ENCODE results near the gene AOPEP. TPM values are rescaled to one million over a fixed set of nuclear protein-coding genes. Genes with fewer than 3 reads are reported as not detected.
A peak's percentile ranks its signal among the peaks of the same experiment; 100 is the strongest.

Gene AOPEP
- total RNA-seq, 1 experiment from 2014 or later, result 15.0 TPM

- Histone ChIP-seq H2BK20ac (ENCODE audit: low read depth, low read length, poor library complexity, severe bottlenecking) (no peak overlapping the region), H3K4me1 (ENCODE audit: insufficient read depth, low read length) (no peaks in the 10 kb centered on the region; the same call in 1 of the 2 replicates), H4K8ac (replicated peaks; ENCODE audit: insufficient read length, low read depth, low read length) (no peak overlapping the region), H2BK120ac (ENCODE audit: low read depth, low read length, poor library complexity, severe bottlenecking) (no peak overlapping the region), H4K5ac (ENCODE audit: insufficient read length, low read depth, low read length) (no peak overlapping the region), H3K27ac (ENCODE audit: insufficient read length, low read depth, low read length) (no peak overlapping the region), H3K23ac (ENCODE audit: insufficient read length, low read depth, low read length) (no peak overlapping the region), H3K56ac (ENCODE audit: insufficient read length, low read depth, low read length) (no peak overlapping the region), H3K9me3 (ENCODE audit: control insufficient read depth, low read depth, low read length) (no peaks in the 10 kb centered on the region), H3K79me2 (ENCODE audit: insufficient read depth, low read length) (no peaks in the 10 kb centered on the region), H3K4ac (ENCODE audit: low read depth, low read length) (no peak overlapping the region), H2BK12ac (ENCODE audit: insufficient read length, low read depth, low read length) (no peak overlapping the region), H2BK15ac (ENCODE audit: low read depth, low read length) (no peak overlapping the region), H3K14ac (ENCODE audit: insufficient read depth, low read length) (no peak overlapping the region), H2AFZ (ENCODE audit: low read length) (no peak overlapping the region), H4K20me1 (ENCODE audit: control insufficient read depth, insufficient read depth, insufficient read length) (no peaks in the 10 kb centered on the region), H3K18ac (ENCODE audit: insufficient read length, low read depth, low read length) (no peak overlapping the region), H4K91ac (ENCODE audit: insufficient read length, low read depth, low read length) (no peak overlapping the region), H3K79me1 (ENCODE audit: insufficient read depth, low read depth, low read length, poor library complexity, severe bottlenecking) (no peaks in the 10 kb centered on the region), H3K23me2 (ENCODE audit: insufficient read length, low read depth, low read length, poor library complexity, severe bottlenecking) (no peaks in the 10 kb centered on the region), H3K9ac (ENCODE audit: extremely low read depth, insufficient read length, low read length) (no peak overlapping the region), H2AK5ac (ENCODE audit: insufficient read length, low read length) (no peak overlapping the region), H2BK5ac (ENCODE audit: insufficient read length, low read length) (no peak overlapping the region), H3K4me2 (ENCODE audit: insufficient read depth, insufficient read length, low read length) (no peak overlapping the region), H3K27me3 (ENCODE audit: insufficient read depth, low read length) (no peaks in the 10 kb centered on the region), H3T11ph (ENCODE audit: low read length) (no peak overlapping the region)
- DNase-seq, result no peak
- no CpG with 5 or more reads among the region's 13 CpGs for WGBS (ENCODE audit: extremely low coverage, insufficient read length, low lambda C conversion rate)
- Mint-ChIP-seq H3K27ac (peak overlapping the region in 1 of 3 experiments; percentile 78; a peak in 1 of 7 replicates), H3K27me3 (ENCODE audit: low read depth) (no peaks in the 10 kb centered on the region), H3K9me3 (no peaks in the 10 kb centered on the region), H3K4me3 (no peak overlapping the region), H3K4me1 (peaks cover 21 to 31% of the 10 kb centered on the region in 2 experiments), H3K36me3 (ENCODE audit: insufficient read depth in 1 of 3, low read depth in 3 of 3) (peaks cover 0 to 5% (median 3%) of the 10 kb centered on the region in 3 experiments; a peak in 5 of 7 replicates)
- no peak for TF ChIP-seq CTCF (conservative IDR thresholded peaks at IDR 0.05)
Measured at GRCh38 chr9:95061916-95062595, 335.6 kb downstream of the AOPEP start.
